Psoas muscle (tissue), 8 donors: ENCODE results near the gene DPP4. TPM values are rescaled to one million over a fixed set of nuclear protein-coding genes. Genes with fewer than 3 reads are reported as not detected.

Experiments used
- ATAC-seq, 4 donors: fragments of 200-7000 bp; cut with Tn5 transposase; one replicate each; pipeline ENCODE4 v1.9.1; 2020; ENCODE audit warnings: moderate library complexity in 3 of 4, mild to moderate bottlenecking in 2 of 4
- DNase-seq, 2 donors: peaks; one replicate each; pipeline ENCODE4 v3.0.0-alpha.2; 2020
- H3K27ac ChIP-seq: fragments of 200-600 bp; one replicate; pipeline ENCODE4 v1.8.0; 2022
- H3K27me3 ChIP-seq, 3 donors: fragments of 200-600 bp in 1 of 3; one replicate each; pipeline versions ENCODE4 v1.6.1 to v1.8.0; 2013 to 2022; ENCODE audit warnings: low read length in 2 of 3, mild to moderate bottlenecking in 2 of 3, moderate library complexity in 1 of 3; ENCODE audit not compliant: insufficient read depth in 3 of 3
- H3K36me3 ChIP-seq, 2 donors: fragments of 200-600 bp in 1 of 2; one replicate each; pipeline versions ENCODE4 v1.6.1 to v1.8.0; 2013 to 2022; ENCODE audit warnings: low read depth in 1 of 2, mild to moderate bottlenecking in 1 of 2, moderate library complexity in 1 of 2; ENCODE audit not compliant: insufficient read depth in 1 of 2
- H3K4me1 ChIP-seq: fragments of 200-600 bp; one replicate; pipeline ENCODE4 v1.8.0; 2022
- H3K4me3 ChIP-seq: fragments of 200-600 bp; one replicate; pipeline ENCODE4 v1.8.0; 2022; ENCODE audit warnings: mild to moderate bottlenecking
- H3K9me3 ChIP-seq: fragments of 200-600 bp; one replicate; pipeline ENCODE4 v1.8.0; 2022
- whole genome bisulfite sequencing, 3 donors: extraction: QIAGEN DNeasy Blood & Tissue Kit; methylation state at CpG; one replicate each; pipeline versions ENCODE4 v1.1.6 to v1.1.7; 2013; 5-methylcytosine and 5-hydroxymethylcytosine counted together
- intact Hi-C, 2 donors: fragments of 100-400 bp; cut with DNase I; formaldehyde crosslinking; loops; one replicate each; pipeline versions ENCODE4 v1.11.0 to v1.14.2; 2022
- polyA plus RNA-seq, 3 donors: library from polyadenylated mRNA; stranded (reverse); fragments of 200-250 nt; gene quantifications; one replicate each; pipeline ENCODE4 v1.2.3, GENCODE V29; 2013
- total RNA-seq, 4 donors: library from RNA; stranded (reverse); fragmentation: NEBNext Ultra II Directional in 2 of 4; extraction: Animal tissue kit (Norgen Biotek cat#: 25700) in 2 of 4; gene quantifications; one replicate each; pipeline versions ENCODE4 v1.2.1 to v1.2.4, GENCODE V29; 2021 to 2023
- TF ChIP-seq, protein P1 (sequence below): fragments of 200-600 bp; IDR thresholded peaks from one replicate; pipeline ENCODE4 v1.8.0; 2022; ENCODE audit warnings: antibody characterized with exemption
- donor health status: healthy with polysubstance abuse.
- donor health status: DM: no; HTN: no; CAD: no; lungs with moderate emphysema.
- donor health status: Bipolar disorder and iron deficiency.
- donor health status: healthy.
- donor health status: DM: yes; HTN: yes; CAD: no.
- donor health status: DM: no; HTN: no; CAD: no.
- donor health status: DM: no; HTN: no; CAD: no.
- donor health status: DM: yes; HTN: yes; CAD: no.

The DPP4 gene
- total and polyA plus RNA-seq, 7 donors, result 0.25 to 3.1 (median 0.80) TPM

DNA sequence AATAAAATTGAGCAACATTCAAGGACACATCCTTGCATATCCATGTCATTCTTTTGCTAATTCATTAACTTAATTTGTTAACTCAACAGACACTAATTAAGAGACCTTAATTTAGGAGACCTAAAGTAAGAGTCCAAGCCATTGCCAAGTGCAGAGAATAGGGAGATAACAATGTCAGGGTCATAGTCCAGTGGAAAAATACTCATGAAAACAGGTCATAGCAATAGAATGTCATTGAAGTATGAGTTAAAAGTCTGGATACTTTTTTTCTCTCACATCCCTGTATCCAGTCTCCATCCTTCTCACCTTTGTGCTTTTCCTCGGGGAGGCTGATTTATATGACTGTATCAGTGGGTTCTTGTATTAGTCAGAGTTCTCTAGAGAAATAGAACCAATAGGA is 26.6 kb upstream of the DPP4 start:
- intact Hi-C loops, result no loop called here
- H3K4me3 ChIP-seq, result no peak overlapping the region
- H3K27ac ChIP-seq, result no peak overlapping the region
- H3K36me3 ChIP-seq, result no peaks in the 10 kb centered on the region
- 29 to 76% (median 60%) methylated on average over 1 of the region's 1 CpG for WGBS, 3 donors
- no peaks in the 10 kb centered on the region for H3K4me1 ChIP-seq
- ATAC-seq (no peak), DNase-seq (no peak)
- TF ChIP-seq, protein P1, sequence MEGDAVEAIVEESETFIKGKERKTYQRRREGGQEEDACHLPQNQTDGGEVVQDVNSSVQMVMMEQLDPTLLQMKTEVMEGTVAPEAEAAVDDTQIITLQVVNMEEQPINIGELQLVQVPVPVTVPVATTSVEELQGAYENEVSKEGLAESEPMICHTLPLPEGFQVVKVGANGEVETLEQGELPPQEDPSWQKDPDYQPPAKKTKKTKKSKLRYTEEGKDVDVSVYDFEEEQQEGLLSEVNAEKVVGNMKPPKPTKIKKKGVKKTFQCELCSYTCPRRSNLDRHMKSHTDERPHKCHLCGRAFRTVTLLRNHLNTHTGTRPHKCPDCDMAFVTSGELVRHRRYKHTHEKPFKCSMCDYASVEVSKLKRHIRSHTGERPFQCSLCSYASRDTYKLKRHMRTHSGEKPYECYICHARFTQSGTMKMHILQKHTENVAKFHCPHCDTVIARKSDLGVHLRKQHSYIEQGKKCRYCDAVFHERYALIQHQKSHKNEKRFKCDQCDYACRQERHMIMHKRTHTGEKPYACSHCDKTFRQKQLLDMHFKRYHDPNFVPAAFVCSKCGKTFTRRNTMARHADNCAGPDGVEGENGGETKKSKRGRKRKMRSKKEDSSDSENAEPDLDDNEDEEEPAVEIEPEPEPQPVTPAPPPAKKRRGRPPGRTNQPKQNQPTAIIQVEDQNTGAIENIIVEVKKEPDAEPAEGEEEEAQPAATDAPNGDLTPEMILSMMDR, result no peak
- no peaks in the 10 kb centered on the region for H3K9me3 ChIP-seq
- no peaks in the 10 kb centered on the region for H3K27me3 ChIP-seq

DNA sequence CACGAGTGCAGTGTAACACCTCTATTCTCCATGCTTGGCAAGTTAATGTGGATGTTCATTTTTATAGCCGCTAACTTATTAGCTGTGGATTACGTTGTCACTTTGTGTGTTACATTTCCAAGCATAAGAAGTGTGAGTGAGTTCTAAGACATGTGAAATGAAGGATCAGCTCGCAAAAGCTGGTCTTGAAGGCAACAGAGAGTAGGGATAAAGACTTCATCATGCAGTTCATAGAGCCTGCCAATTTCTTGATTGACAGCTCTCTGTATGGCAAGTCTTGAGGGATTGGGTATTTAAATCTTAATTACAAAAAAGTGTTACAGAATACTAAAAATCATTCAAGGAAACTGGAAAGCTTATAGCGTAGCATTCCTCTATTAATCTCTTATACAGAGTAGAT is 25.8 kb upstream of the DPP4 start:
- no peaks in the 10 kb centered on the region for H3K27me3 ChIP-seq
- ATAC-seq (no peak), DNase-seq (no peak)
- H3K27ac ChIP-seq, result no peak overlapping the region
- H3K4me1 ChIP-seq, result no peaks in the 10 kb centered on the region
- H3K9me3 ChIP-seq, result no peaks in the 10 kb centered on the region
- WGBS, 3 donors, result 82 to 89% (median 88%) methylated on average over 5 of the region's 5 CpGs
- H3K4me3 ChIP-seq, result no peak overlapping the region
- intact Hi-C loops, result no loop called here
- TF ChIP-seq, protein P1, result no peak
- H3K36me3 ChIP-seq, result no peaks in the 10 kb centered on the region

- Histone ChIP-seq H3K36me3 (no peaks in the 10 kb centered on the region), H3K4me3 (no peak overlapping the region), H3K27ac (peak overlapping the region; percentile 38), H3K27me3 (no peaks in the 10 kb centered on the region), H3K9me3 (no peaks in the 10 kb centered on the region), H3K4me1 (no peaks in the 10 kb centered on the region)
- TF ChIP-seq, protein P1, result no peak
- DNase-seq (peak; percentile 63 to 76), ATAC-seq (peak; percentile 39 to 82 (median 62))
- WGBS, 3 donors, result 52 to 58% (median 56%) methylated on average over 7 of the region's 7 CpGs
- intact Hi-C loops, result no loop called here
Observed at GRCh38 chr2:162092658-162093556, 18.9 kb upstream of the DPP4 start.

DNA sequence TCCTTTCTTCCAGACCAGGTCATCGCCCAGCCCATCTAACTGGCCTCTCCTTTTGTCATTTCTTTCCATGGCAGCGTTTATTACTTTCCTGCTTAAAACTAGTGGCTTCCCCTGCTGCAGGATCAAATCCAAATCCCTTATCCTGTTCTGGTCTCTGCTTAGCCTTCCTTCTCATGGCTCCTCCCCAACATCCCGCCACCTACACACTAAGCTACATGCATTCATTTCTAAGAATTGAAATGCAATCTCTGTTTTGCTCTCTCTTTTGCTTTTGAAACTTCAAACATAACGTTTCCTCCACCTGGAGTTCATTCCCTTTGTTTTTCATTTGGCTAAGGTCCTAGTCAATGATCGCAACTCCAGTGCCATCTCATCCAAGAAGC is 18.0 kb upstream of the DPP4 start:
- Histone ChIP-seq H3K4me1 (no peaks in the 10 kb centered on the region), H3K27me3 (no peaks in the 10 kb centered on the region), H3K4me3 (no peak overlapping the region), H3K9me3 (no peaks in the 10 kb centered on the region), H3K36me3 (no peaks in the 10 kb centered on the region), H3K27ac (no peak overlapping the region)
- intact Hi-C loops, result no loop called here
- ATAC-seq (no peak), DNase-seq (no peak)
- 70 to 79% (median 75%) methylated on average over 5 of the region's 5 CpGs for WGBS, 3 donors
- TF ChIP-seq, protein P1, result no peak
